ENCODE data around the gene CMYA5. TPM values are rescaled to one million over a fixed set of nuclear protein-coding genes. Genes with fewer than 3 reads are reported as not detected.

Gene CMYA5
- total and polyA plus RNA-seq, 2 experiments from 2014 or later = 1.1 to 3.5 TPM

GRCh38 chr5:79834754-79835714, 145.4 kb downstream of the CMYA5 start:
- no peaks in the 10 kb centered on the region for H3K36me3 ChIP-seq (replicated peaks; ENCODE audit: insufficient read depth, low read depth)
- no peak overlapping the region for H2AFZ ChIP-seq
- no peaks in the 10 kb centered on the region for H3K4me1 ChIP-seq (ENCODE audit: insufficient read depth)
- H3K27me3 ChIP-seq = no peaks in the 10 kb centered on the region
- no peak for TF ChIP-seq EZH2phosphoT487 (IDR thresholded peaks at IDR 0.05; ENCODE audit: low read depth, severe bottlenecking, unreplicated experiment)
- TF ChIP-seq CTCF (IDR thresholded peaks at IDR 0.05; ENCODE audit: poor library complexity) = no peak
- no peak for TF ChIP-seq EZH2 (IDR thresholded peaks at IDR 0.05; ENCODE audit: borderline replicate concordance)
- WGBS (ENCODE audit: low lambda C conversion rate, missing lambda C conversion rate) = 78% methylated on average over 12 of the region's 12 CpGs
- no peak overlapping the region for H3K4me2 ChIP-seq
- DNase-seq (ENCODE audit: low spot score) = no peak
- H4K20me1 ChIP-seq (ENCODE audit: insufficient read depth, poor library complexity, severe bottlenecking) = no peaks in the 10 kb centered on the region
- no peak overlapping the region for H3K4me3 ChIP-seq
- H3K9me2 ChIP-seq (replicated peaks; ENCODE audit: insufficient read depth) = no peaks in the 10 kb centered on the region
- no peak overlapping the region for H3K27ac ChIP-seq
- no peaks in the 10 kb centered on the region for H3K79me2 ChIP-seq
- H3K9me3 ChIP-seq (ENCODE audit: low read depth) = no peaks in the 10 kb centered on the region

DNA sequence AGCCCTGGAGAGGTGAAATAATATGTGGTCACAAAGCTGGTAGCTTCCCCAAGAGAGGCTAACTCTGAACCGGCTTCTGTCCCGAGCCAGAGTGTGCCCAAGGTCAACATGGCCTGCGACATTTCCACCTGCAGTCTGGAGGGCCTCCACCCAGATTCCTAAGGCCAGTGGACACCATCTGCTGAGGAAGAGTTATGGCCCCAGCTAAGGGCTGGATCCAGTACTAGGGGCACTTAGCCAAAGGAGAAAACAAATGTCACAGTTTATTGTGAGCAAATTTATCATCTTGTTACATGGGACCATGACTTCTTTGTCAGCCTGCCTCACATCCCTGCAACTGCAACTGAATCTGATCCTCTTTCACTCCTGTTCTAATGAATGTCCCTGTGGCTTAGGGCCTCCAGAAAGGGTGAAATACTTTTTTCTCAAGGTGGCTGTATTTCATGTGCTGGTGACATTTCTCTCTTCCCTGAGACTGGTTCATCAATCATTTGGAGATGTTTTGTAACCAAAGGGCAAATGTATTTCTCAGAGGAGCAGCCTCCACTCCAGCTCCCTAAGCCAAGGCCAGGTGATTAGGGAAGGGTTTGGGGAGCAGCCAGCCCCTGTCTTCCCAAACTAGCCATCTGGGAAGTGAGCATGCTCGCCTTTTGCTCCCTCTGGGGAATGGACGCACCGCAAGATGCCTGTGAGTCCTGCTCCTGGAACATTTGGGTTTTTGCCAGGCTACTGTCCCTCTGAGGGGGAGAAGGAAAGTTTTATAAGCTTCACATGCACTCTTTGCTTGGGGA, 148.3 kb downstream of the CMYA5 start:
- Histone ChIP-seq H3K27me3 (no peaks in the 10 kb centered on the region), H3K9me2 (replicated peaks; ENCODE audit: insufficient read depth) (no peaks in the 10 kb centered on the region), H3K4me3 (no peak overlapping the region), H3K36me3 (replicated peaks; ENCODE audit: insufficient read depth, low read depth) (no peaks in the 10 kb centered on the region), H3K79me2 (no peaks in the 10 kb centered on the region), H4K20me1 (ENCODE audit: insufficient read depth, poor library complexity, severe bottlenecking) (no peaks in the 10 kb centered on the region), H3K4me2 (no peak overlapping the region), H3K4me1 (ENCODE audit: insufficient read depth) (no peaks in the 10 kb centered on the region), H3K27ac (no peak overlapping the region), H2AFZ (no peak overlapping the region), H3K9me3 (ENCODE audit: low read depth) (no peaks in the 10 kb centered on the region)
- DNase-seq (ENCODE audit: low spot score) = no peak
- no peak for TF ChIP-seq EZH2 (IDR thresholded peaks at IDR 0.05; ENCODE audit: borderline replicate concordance)
- no peak for TF ChIP-seq EZH2phosphoT487 (IDR thresholded peaks at IDR 0.05; ENCODE audit: low read depth, severe bottlenecking, unreplicated experiment)
- no peak for TF ChIP-seq CTCF (IDR thresholded peaks at IDR 0.05; ENCODE audit: poor library complexity)
- 87% methylated on average over 6 of the region's 6 CpGs for WGBS (ENCODE audit: low lambda C conversion rate, missing lambda C conversion rate)

DNA sequence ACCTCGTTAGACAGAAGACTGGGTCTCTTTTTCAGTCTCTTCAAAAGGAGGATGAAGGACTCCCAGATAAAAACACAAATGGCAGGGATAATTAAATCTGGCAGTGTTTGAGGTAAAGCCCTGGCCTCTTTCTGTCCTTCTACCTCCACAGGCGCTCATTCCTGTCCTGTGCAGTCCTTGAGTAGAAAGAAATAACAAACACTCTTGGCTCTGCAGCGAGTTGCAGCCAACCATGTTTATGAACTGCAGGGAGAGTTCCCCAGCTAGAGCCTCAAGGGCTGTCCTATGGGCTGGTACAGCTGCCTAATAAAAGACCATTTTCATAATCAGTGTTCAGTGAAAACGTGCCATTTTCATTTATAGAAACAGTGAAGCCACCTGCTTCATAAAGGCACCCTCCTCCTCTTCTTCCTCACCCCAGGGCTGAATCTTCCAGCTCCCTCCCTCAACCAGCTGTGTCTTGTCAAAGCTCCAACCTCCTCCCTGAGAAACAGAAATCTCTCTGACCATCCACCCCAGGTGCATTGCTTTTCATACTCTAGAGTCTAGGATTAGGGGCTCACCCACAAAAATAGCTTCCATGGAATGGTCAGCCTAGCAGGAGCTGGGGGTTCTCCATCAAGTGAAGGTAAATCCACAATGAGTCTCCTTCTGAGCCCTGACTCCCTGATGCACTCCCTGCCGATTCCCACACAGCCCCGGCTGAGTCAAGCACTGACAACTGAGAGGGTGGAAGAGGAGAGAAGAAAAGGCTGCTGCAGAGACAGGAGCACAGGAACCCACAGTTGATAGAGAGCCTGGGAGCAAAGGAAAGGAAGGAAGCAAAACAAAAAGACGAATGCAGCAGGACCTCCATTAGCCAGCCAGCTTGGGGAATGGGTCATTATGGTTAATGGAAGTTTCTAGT, 150.7 kb downstream of the CMYA5 start:
- Histone ChIP-seq H3K4me2 (peak overlapping the region; percentile 51), H3K27ac (no peak overlapping the region), H3K79me2 (no peaks in the 10 kb centered on the region), H4K20me1 (ENCODE audit: insufficient read depth, poor library complexity, severe bottlenecking) (no peaks in the 10 kb centered on the region), H3K4me1 (ENCODE audit: insufficient read depth) (no peaks in the 10 kb centered on the region), H3K36me3 (replicated peaks; ENCODE audit: insufficient read depth, low read depth) (no peaks in the 10 kb centered on the region), H3K9me3 (ENCODE audit: low read depth) (no peaks in the 10 kb centered on the region), H2AFZ (no peak overlapping the region), H3K9me2 (replicated peaks; ENCODE audit: insufficient read depth) (no peaks in the 10 kb centered on the region), H3K4me3 (no peak overlapping the region), H3K27me3 (no peaks in the 10 kb centered on the region)
- TF ChIP-seq CTCF (IDR thresholded peaks at IDR 0.05; ENCODE audit: poor library complexity) (no peak), EZH2 (IDR thresholded peaks at IDR 0.05; ENCODE audit: borderline replicate concordance) (no peak), EZH2phosphoT487 (IDR thresholded peaks at IDR 0.05; ENCODE audit: low read depth, severe bottlenecking, unreplicated experiment) (no peak)
- 56% methylated on average over 7 of the region's 7 CpGs for WGBS (ENCODE audit: low lambda C conversion rate, missing lambda C conversion rate)
- no peak for DNase-seq (ENCODE audit: low spot score)
